NB4 (cell line): ENCODE data around the gene NELL1.

Experiments used
- CTCF ChIP-seq: IDR thresholded peaks from one replicate; pipeline ENCODE4 v1.5.1; 2012; ENCODE audit warnings: low read depth, low read length
- MAX ChIP-seq: IDR thresholded peaks from 2 replicates; pipeline ENCODE4 v1.6.1; 2011; ENCODE audit warnings: low read depth, low read length

- no peak for TF ChIP-seq MAX
- no peak for TF ChIP-seq CTCF
These were observed 752.4 kb downstream of the NELL1 start for GRCh38 chr11:21421711-21422329.
